A673 (cell line): Measurements from ENCODE around the gene DNAH9. TPM values are rescaled to one million over a fixed set of nuclear protein-coding genes. Genes with fewer than 3 reads are reported as not detected.

Source experiments
- BruUV-seq: library from RNA; stranded (reverse); fragments of 400-500 nt; replicated peaks from 2 replicates; lab custom pipeline; 2021; lab: Mats Ljungman, UMichigan
- CTCF ChIA-PET: fragments of 300-600 bp; sonication (Branson Sonifier 250); formaldehyde crosslinking; loops from one replicate; lab custom pipeline; 2022; ENCODE audit warnings: antibody characterized with exemption; lab: Charles Lee
- POLR2A ChIA-PET: fragments of 300-600 bp; sonication (Branson Sonifier 250); formaldehyde crosslinking; loops from one replicate; lab custom pipeline; 2022; ENCODE audit warnings: antibody characterized with exemption; ENCODE audit not compliant: low non-redundant PET; lab: Charles Lee
- DNase-seq: peaks from one replicate; pipeline ENCODE4 v3.0.0-alpha.2; 2015; ENCODE audit warnings: low spot score
- H3K27ac ChIP-seq: fragments of 200-600 bp; sonication (generic); 2 replicates; pipeline ENCODE4 v1.5.1; 2016; ENCODE audit warnings: mixed run types, low read depth, mild to moderate bottlenecking, mixed read lengths, antibody characterized with exemption, low read length; ENCODE audit not compliant: poor library complexity, severe bottlenecking
- H3K27me3 ChIP-seq: fragments of 200-600 bp; sonication (generic); replicated peaks from 2 replicates; pipeline ENCODE4 v1.6.1; 2017; ENCODE audit warnings: mixed run types, low read depth, mild to moderate bottlenecking, mixed read lengths, antibody characterized with exemption, low read length; ENCODE audit not compliant: insufficient read depth, poor library complexity
- H3K36me3 ChIP-seq: fragments of 200-600 bp; sonication (generic); 2 replicates; pipeline ENCODE4 v1.6.1; 2016; ENCODE audit warnings: mixed run types, mild to moderate bottlenecking, mixed read lengths, antibody characterized with exemption, low read length; ENCODE audit not compliant: insufficient read depth, poor library complexity, severe bottlenecking
- H3K4me1 ChIP-seq: fragments of 200-600 bp; sonication (generic); 2 replicates; pipeline ENCODE4 v1.6.1; 2017; ENCODE audit warnings: mixed run types, mild to moderate bottlenecking, mixed read lengths, antibody characterized with exemption, low read length; ENCODE audit not compliant: insufficient read depth, poor library complexity, severe bottlenecking
- H3K4me3 ChIP-seq: fragments of 200-600 bp; sonication (generic); 2 replicates; pipeline ENCODE4 v1.5.1; 2016; ENCODE audit warnings: low read depth, mixed run types, mild to moderate bottlenecking, mixed read lengths, low read length; ENCODE audit not compliant: poor library complexity, severe bottlenecking
- H3K9me3 ChIP-seq: fragments of 200-600 bp; sonication (generic); 2 replicates; pipeline ENCODE4 v1.6.1; 2016; ENCODE audit warnings: mixed run types, low read depth, mild to moderate bottlenecking, mixed read lengths, antibody characterized with exemption, low read length; ENCODE audit not compliant: poor library complexity, severe bottlenecking
- EZH2 ChIP-seq: fragments of 200-600 bp; sonication (generic); IDR thresholded peaks from 2 replicates; pipeline ENCODE4 v1.6.1; 2017; ENCODE audit warnings: borderline replicate concordance, low read depth, mild to moderate bottlenecking, mixed read lengths, antibody characterized with exemption, low read length; ENCODE audit not compliant: poor library complexity, severe bottlenecking
- intact Hi-C: fragments of 100-400 bp; cut with micrococcal nuclease; formaldehyde crosslinking; loops from one replicate; pipeline ENCODE4 v1.10.0; 2022; ENCODE audit not compliant: unreplicated experiment
- total RNA-seq: library from RNA; stranded (reverse); gene quantifications from 2 replicates; pipeline ENCODE4 v1.2.3, GENCODE V29; 2021
- TF ChIP-seq, protein P1 (sequence below): fragments of 300-800, 200-600 bp; sonication (generic); conservative IDR thresholded peaks from 2 replicates; pipeline ENCODE4 v1.5.1; 2017; ENCODE audit warnings: low read depth, mild to moderate bottlenecking, antibody characterized with exemption, low read length, moderate library complexity, mixed read lengths

Gene DNAH9
- total RNA-seq, 1 experiment from 2014 or later, result 6.6 TPM

- Histone ChIP-seq H3K9me3 (no peaks in the 10 kb centered on the region), H3K4me3 (no peak overlapping the region), H3K4me1 (peaks cover 9% of the 10 kb centered on the region), H3K36me3 (no peaks in the 10 kb centered on the region), H3K27ac (no peak overlapping the region), H3K27me3 (no peaks in the 10 kb centered on the region)
- CTCF ChIA-PET, result no interaction called here
- POLR2A ChIA-PET, result no interaction called here
- TF ChIP-seq, protein P1, sequence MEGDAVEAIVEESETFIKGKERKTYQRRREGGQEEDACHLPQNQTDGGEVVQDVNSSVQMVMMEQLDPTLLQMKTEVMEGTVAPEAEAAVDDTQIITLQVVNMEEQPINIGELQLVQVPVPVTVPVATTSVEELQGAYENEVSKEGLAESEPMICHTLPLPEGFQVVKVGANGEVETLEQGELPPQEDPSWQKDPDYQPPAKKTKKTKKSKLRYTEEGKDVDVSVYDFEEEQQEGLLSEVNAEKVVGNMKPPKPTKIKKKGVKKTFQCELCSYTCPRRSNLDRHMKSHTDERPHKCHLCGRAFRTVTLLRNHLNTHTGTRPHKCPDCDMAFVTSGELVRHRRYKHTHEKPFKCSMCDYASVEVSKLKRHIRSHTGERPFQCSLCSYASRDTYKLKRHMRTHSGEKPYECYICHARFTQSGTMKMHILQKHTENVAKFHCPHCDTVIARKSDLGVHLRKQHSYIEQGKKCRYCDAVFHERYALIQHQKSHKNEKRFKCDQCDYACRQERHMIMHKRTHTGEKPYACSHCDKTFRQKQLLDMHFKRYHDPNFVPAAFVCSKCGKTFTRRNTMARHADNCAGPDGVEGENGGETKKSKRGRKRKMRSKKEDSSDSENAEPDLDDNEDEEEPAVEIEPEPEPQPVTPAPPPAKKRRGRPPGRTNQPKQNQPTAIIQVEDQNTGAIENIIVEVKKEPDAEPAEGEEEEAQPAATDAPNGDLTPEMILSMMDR, result no peak
- TF ChIP-seq EZH2, result no peak
- no peak for DNase-seq
- no TSS peak for BruUV-seq
- intact Hi-C loops, result no loop called here
These were observed 206.9 kb downstream of the DNAH9 start for GRCh38 chr17:11805138-11805537.

DNA sequence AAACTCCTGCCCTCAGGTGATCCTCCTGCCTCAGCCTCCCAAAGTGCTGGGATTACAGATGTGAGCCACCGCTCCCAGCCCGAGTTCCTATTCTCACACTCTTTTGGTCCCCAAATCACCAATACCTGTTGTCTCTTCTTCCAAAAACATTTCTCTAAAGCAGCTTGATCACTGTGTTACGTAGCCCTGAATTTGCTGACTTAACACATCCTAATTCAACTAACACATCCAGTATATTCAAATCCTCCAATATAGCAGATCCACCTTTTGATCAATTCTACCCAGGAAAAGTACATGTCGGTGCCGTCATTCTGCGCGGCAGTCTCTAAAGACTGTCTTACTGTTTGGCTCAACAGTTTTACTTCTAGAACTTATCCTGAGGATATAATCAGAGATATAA, 207.7 kb downstream of the DNAH9 start:
- H3K4me3 ChIP-seq, result no peak overlapping the region
- BruUV-seq, result no TSS peak
- ChIA-PET CTCF (no interaction called here), POLR2A (no interaction called here)
- no peak overlapping the region for H3K27ac ChIP-seq
- no peak for DNase-seq
- no peaks in the 10 kb centered on the region for H3K27me3 ChIP-seq
- no peaks in the 10 kb centered on the region for H3K9me3 ChIP-seq
- no peaks in the 10 kb centered on the region for H3K36me3 ChIP-seq
- intact Hi-C loops, result no loop called here
- peaks cover 9% of the 10 kb centered on the region for H3K4me1 ChIP-seq
- TF ChIP-seq, protein P1, result no peak
- no peak for TF ChIP-seq EZH2

GRCh38 chr17:11807606-11808005, 209.3 kb downstream of the DNAH9 start:
- no peak overlapping the region for H3K4me3 ChIP-seq
- ChIA-PET POLR2A (no interaction called here), CTCF (no interaction called here)
- BruUV-seq, result no TSS peak
- DNase-seq, result no peak
- no peaks in the 10 kb centered on the region for H3K9me3 ChIP-seq
- H3K36me3 ChIP-seq, result no peaks in the 10 kb centered on the region
- H3K27ac ChIP-seq, result no peak overlapping the region
- H3K27me3 ChIP-seq, result no peaks in the 10 kb centered on the region
- intact Hi-C loops, result no loop called here
- H3K4me1 ChIP-seq, result peaks cover 9% of the 10 kb centered on the region
- TF ChIP-seq EZH2, result no peak
- TF ChIP-seq, protein P1, result no peak
